Muscle of arm (tissue), 12 donors: ENCODE measurements around the gene SLC25A19. TPM values are rescaled to one million over a fixed set of nuclear protein-coding genes. Genes with fewer than 3 reads are reported as not detected.
"Not testable (repeated sequence)": the region's sequence is repeated elsewhere in the genome, so short reads cannot be mapped to it uniquely, and the experiment has no call there.

Source experiments
- DNase-seq: peaks from one replicate; pipeline ENCODE4 v3.0.0-alpha.2; 2013
- polyA plus RNA-seq, 12 donors: library from polyadenylated mRNA; unstranded; fragments of 120-200 nt; gene quantifications; one replicate each; pipeline ENCODE4 v1.2.1, GENCODE V29; 2013; ENCODE audit not compliant: insufficient read length in 12 of 12

The SLC25A19 gene
- polyA plus RNA-seq, 12 donors: 4.1 to 7.5 (median 5.8) TPM; not detected in 2

- DNase-seq: no peak
Measured at GRCh38 chr17:75307957-75308731, 18.9 kb upstream of the SLC25A19 start.

GRCh38 chr17:75301502-75302206, 12.4 kb upstream of the SLC25A19 start:
- no peak for DNase-seq

GRCh38 chr17:75301049-75301448, 11.8 kb upstream of the SLC25A19 start:
- DNase-seq: no peak

GRCh38 chr17:75300280-75300679, 11.0 kb upstream of the SLC25A19 start:
- DNase-seq: no peak

- no peak for DNase-seq
Measured at GRCh38 chr17:75295201-75296158, 6.2 kb upstream of the SLC25A19 start.

GRCh38 chr17:75292810-75293448, 3.7 kb upstream of the SLC25A19 start:
- not testable (repeated sequence) for DNase-seq

GRCh38 chr17:75289832-75290337, 652 bp upstream of the SLC25A19 start:
- DNase-seq: no peak

GRCh38 chr17:75288770-75289114, 491 bp downstream of the SLC25A19 start:
- DNase-seq: no peak

GRCh38 chr17:75288359-75288758, 874 bp downstream of the SLC25A19 start:
- no peak for DNase-seq

- DNase-seq: no peak
Measured at GRCh38 chr17:75287221-75287620, 2.0 kb downstream of the SLC25A19 start.

- DNase-seq: no peak
Measured at GRCh38 chr17:75285123-75285522, 4.1 kb downstream of the SLC25A19 start.

- not testable (repeated sequence) for DNase-seq
Measured at GRCh38 chr17:75280189-75280588, 9.0 kb downstream of the SLC25A19 start.

- no peak for DNase-seq
Measured at GRCh38 chr17:75277664-75278071, 11.6 kb downstream of the SLC25A19 start.

- no peak for DNase-seq
Measured at GRCh38 chr17:75273977-75274708, 15.1 kb downstream of the SLC25A19 start.

GRCh38 chr17:75272848-75273184, 16.4 kb downstream of the SLC25A19 start:
- DNase-seq: no peak

GRCh38 chr17:75271955-75272847, 17.0 kb downstream of the SLC25A19 start:
- DNase-seq: no peak

GRCh38 chr17:75271233-75271954, 17.8 kb downstream of the SLC25A19 start:
- DNase-seq: peak; percentile 66

- DNase-seq: no peak
Measured at GRCh38 chr17:75270966-75271232, 18.3 kb downstream of the SLC25A19 start, which contains the start of gene MIF4GD. Gene MIF4GD, minus strand, starts transcription at chr17:75271231. Its CDS starts 1,036 bp downstream, at chr17:75270195.
